Measurements from ENCODE around the gene CACNA1A. TPM values are rescaled to one million over a fixed set of nuclear protein-coding genes. Genes with fewer than 3 reads are reported as not detected.

CACNA1A gene
- total and polyA plus RNA-seq, 2 of the 4 experiments (the other 2 are of a cell fraction): 5.9 to 15.0 TPM

DNA sequence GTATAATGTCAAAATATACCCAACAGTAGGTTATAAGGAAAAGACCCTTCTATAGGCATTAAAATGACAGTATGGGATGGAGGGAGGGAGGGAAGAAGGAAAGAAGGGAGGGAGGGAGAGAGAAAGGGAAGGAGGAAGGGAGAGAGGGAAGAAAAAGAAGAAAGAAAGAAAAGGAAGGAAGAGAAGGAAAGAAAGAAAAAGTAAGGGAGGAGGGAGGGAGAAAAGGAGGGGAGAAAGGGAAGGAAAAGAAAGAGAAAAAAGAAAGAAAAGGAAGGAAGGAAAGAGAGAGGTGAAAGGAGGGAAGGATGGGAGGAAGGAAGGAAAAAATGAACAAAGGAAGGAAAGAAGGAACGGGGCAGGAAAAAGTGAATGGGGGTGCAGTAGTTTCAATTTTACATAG is 35.3 kb upstream of the CACNA1A start:
- ChIA-PET POLR2A (ENCODE audit: unreplicated experiment) (no interaction called here), CTCF (no interaction called here)
- no peak overlapping the region for H3K14ac ChIP-seq (replicated peaks; ENCODE audit: low read depth, low read length)
- no peak overlapping the region for H3K4me2 ChIP-seq (ENCODE audit: low read depth, low read length)
- BruUV-seq (replicated peaks): no TSS peak
- H3K27ac ChIP-seq (ENCODE audit: insufficient read depth, low read length): no peak overlapping the region
- H3K9ac ChIP-seq (ENCODE audit: low read depth, low read length): no peak overlapping the region
- no peak overlapping the region for H2BK5ac ChIP-seq (ENCODE audit: low read depth, low read length, poor library complexity, severe bottlenecking)
- 71% methylated on average over 1 of the region's 1 CpG; no CpG with 5 or more reads in 1 of the 2 experiments for WGBS, 2 experiments (ENCODE audit: extremely low coverage in 2 of 2, insufficient read length in 1 of 2)
- dilution Hi-C loops (cut with HindIII; ENCODE audit: low sequenced_read_pairs, unreplicated experiment): no loop called here
- H2AK9ac ChIP-seq (replicated peaks; ENCODE audit: low read depth, low read length, poor library complexity): no peak overlapping the region
- no peaks in the 10 kb centered on the region for H3K9me3 ChIP-seq (ENCODE audit: control insufficient read depth, insufficient read depth, low read length)
- H4K5ac ChIP-seq (ENCODE audit: low read depth, low read length): no peak overlapping the region
- no peak overlapping the region for H2BK15ac ChIP-seq (ENCODE audit: low read depth, low read length)
- intact Hi-C loops (cut with micrococcal nuclease): no loop called here
- no peak for TF ChIP-seq CHD1 (IDR thresholded peaks at IDR 0.05; ENCODE audit: low read depth, low read length)
- H2BK120ac ChIP-seq (ENCODE audit: low read depth, low read length): no peak overlapping the region
- H3K36me3 ChIP-seq (ENCODE audit: control insufficient read depth, insufficient read depth, low read length): no peaks in the 10 kb centered on the region
- H3K56ac ChIP-seq (ENCODE audit: extremely low read depth, insufficient read depth, low read length): no peak overlapping the region
- H3K4me3 ChIP-seq (ENCODE audit: insufficient read depth, low read depth, low read length): no peak overlapping the region
- in situ Hi-C loops (cut with MboI; ENCODE audit: low sequenced_read_pairs): no loop called here
- H4K8ac ChIP-seq (ENCODE audit: low read depth in 2 of 2, low read length in 2 of 2): no peak overlapping the region
- DNase-seq (no peak), ATAC-seq (ENCODE audit: low read depth) (no peak)
- H4K91ac ChIP-seq (ENCODE audit: insufficient read depth, low read depth, low read length): no peak overlapping the region
- no peak overlapping the region for H3K18ac ChIP-seq (ENCODE audit: low read depth, low read length)
- no peaks in the 10 kb centered on the region for H3K4me1 ChIP-seq (ENCODE audit: control insufficient read depth, insufficient read depth, low read length)
- H3K79me1 ChIP-seq (ENCODE audit: low read depth in 1 of 2, low read length in 2 of 2): no peaks in the 10 kb centered on the region
- no peaks in the 10 kb centered on the region for H4K20me1 ChIP-seq (ENCODE audit: insufficient read depth, low read length)
- peaks cover 10% of the 10 kb centered on the region for H3K27me3 ChIP-seq (ENCODE audit: control insufficient read depth, insufficient read depth, low read length)
- no peak overlapping the region for H2AFZ ChIP-seq (replicated peaks; ENCODE audit: low read length, poor library complexity)
- no peak overlapping the region for H3K23ac ChIP-seq (ENCODE audit: low read depth, low read length)
- no peak overlapping the region for H2BK20ac ChIP-seq (ENCODE audit: low read depth, low read length)
- no peak overlapping the region for H2AK5ac ChIP-seq (ENCODE audit: low read depth, low read length)
- H3K4ac ChIP-seq (ENCODE audit: low read depth, low read length): no peak overlapping the region
- no peaks in the 10 kb centered on the region for H3K9me1 ChIP-seq (ENCODE audit: insufficient read depth, low read length)

All from IMR-90 (cell line).